Breast epithelium (tissue), 3 donors: ENCODE results near the gene F2.

Experiments
- CTCF ChIP-seq, 3 donors: fragments of 450-650 bp; IDR thresholded peaks; one replicate each; pipeline ENCODE4 v1.5.1; 2016 to 2017; ENCODE audit warnings: antibody characterized with exemption in 3 of 3, mild to moderate bottlenecking in 3 of 3, moderate library complexity in 3 of 3
- POLR2A ChIP-seq: fragments of 450-650 bp; IDR thresholded peaks from one replicate; pipeline ENCODE4 v1.6.1; 2016; ENCODE audit warnings: antibody characterized with exemption, mild to moderate bottlenecking, moderate library complexity
- POLR2AphosphoS5 ChIP-seq, 3 donors: sonication (generic); formaldehyde crosslinking; IDR thresholded peaks; one replicate each; pipeline ENCODE4 v1.6.1; 2017; ENCODE audit warnings: antibody characterized with exemption in 3 of 3

DNA sequence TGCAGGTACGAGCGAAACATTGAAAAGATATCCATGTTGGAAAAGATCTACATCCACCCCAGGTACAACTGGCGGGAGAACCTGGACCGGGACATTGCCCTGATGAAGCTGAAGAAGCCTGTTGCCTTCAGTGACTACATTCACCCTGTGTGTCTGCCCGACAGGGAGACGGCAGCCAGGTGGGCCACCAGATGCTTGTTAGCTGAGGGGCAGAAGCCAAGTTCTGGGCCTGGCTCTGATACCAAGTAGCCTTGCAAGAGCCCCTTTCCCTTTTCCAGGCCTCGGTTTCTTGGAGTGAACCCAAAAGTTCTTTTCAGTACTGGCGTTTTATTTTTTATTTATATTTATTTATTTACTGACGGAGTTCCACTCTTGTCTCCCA lies 9.6 kb downstream of the F2 start:
- TF ChIP-seq CTCF (IDR thresholded peaks at IDR 0.05), result no peak
- TF ChIP-seq POLR2AphosphoS5 (IDR thresholded peaks at IDR 0.05), result no peak
- TF ChIP-seq POLR2A, result no peak
